Karpas-422 (cell line): ENCODE measurements around the gene PMVK. TPM values are rescaled to one million over a fixed set of nuclear protein-coding genes. Genes with fewer than 3 reads are reported as not detected.
A peak's percentile ranks its signal among the peaks of the same experiment; 100 is the strongest.

Experiments
- DNase-seq: peaks from one replicate; pipeline ENCODE4 v3.0.0-alpha.2; 2015
- H2AFZ ChIP-seq: fragments of 200-600 bp; sonication (generic); 2 replicates; pipeline ENCODE4 v1.6.1; 2014; ENCODE audit warnings: antibody characterized with exemption, low read length, mixed read lengths
- H3K27ac ChIP-seq: fragments of 200-600 bp; sonication (generic); 2 replicates; pipeline ENCODE4 v1.5.1; 2014; ENCODE audit warnings: mild to moderate bottlenecking, low read length, moderate library complexity
- H3K27me3 ChIP-seq: fragments of 200-600 bp; sonication (generic); 2 replicates; pipeline ENCODE4 v1.6.1; 2014; ENCODE audit warnings: low read length, mixed read lengths
- H3K36me3 ChIP-seq: fragments of 200-600 bp; sonication (generic); 2 replicates; pipeline ENCODE4 v1.6.1; 2014; ENCODE audit warnings: low read length, mixed read lengths; ENCODE audit not compliant: insufficient read depth
- H3K4me1 ChIP-seq: fragments of 200-600 bp; sonication (generic); 2 replicates; pipeline ENCODE4 v1.6.1; 2014; ENCODE audit warnings: mild to moderate bottlenecking, low read length, mixed read lengths
- H3K4me2 ChIP-seq: fragments of 200-600 bp; sonication (generic); 2 replicates; pipeline ENCODE4 v1.6.1; 2014; ENCODE audit warnings: low read length, low read depth, mild to moderate bottlenecking; ENCODE audit not compliant: poor library complexity, severe bottlenecking
- H3K4me3 ChIP-seq: fragments of 200-600 bp; sonication (generic); 2 replicates; pipeline ENCODE4 v1.5.1; 2014; ENCODE audit warnings: mild to moderate bottlenecking, antibody characterized with exemption, low read length, mixed read lengths
- H3K79me2 ChIP-seq: fragments of 200-600 bp; sonication (generic); 2 replicates; pipeline ENCODE4 v1.6.1; 2014; ENCODE audit warnings: mild to moderate bottlenecking, low read length, mixed read lengths
- H3K9ac ChIP-seq: fragments of 200-600 bp; sonication (generic); 2 replicates; pipeline ENCODE4 v1.6.0; 2014; ENCODE audit warnings: low read length
- H3K9me2 ChIP-seq: fragments of 200-600 bp; sonication (generic), shearing (Covaris generic); replicated peaks from 2 replicates; pipeline ENCODE4 v1.6.0; 2014; ENCODE audit warnings: mild to moderate bottlenecking, low read length, moderate library complexity; ENCODE audit not compliant: insufficient read depth
- H3K9me3 ChIP-seq: fragments of 300-700, 200-600 bp; sonication (generic); 2 replicates; pipeline ENCODE4 v1.6.1; 2014; ENCODE audit warnings: low read length, mixed read lengths
- H4K20me1 ChIP-seq: fragments of 200-600 bp; sonication (generic); 2 replicates; pipeline ENCODE4 v1.6.1; 2014; ENCODE audit warnings: mild to moderate bottlenecking, antibody characterized with exemption, low read length, low read depth; ENCODE audit not compliant: insufficient read depth
- total RNA-seq: library from RNA; depleted of rRNA; stranded (reverse); fragments of >200 nt; shearing (Covaris generic); gene quantifications from 2 replicates; pipeline ENCODE4 v1.2.3, GENCODE V29; 2014; ENCODE audit warnings: low replicate concordance

Gene PMVK
- total RNA-seq, 1 experiment from 2014 or later: 11.1 TPM

DNA sequence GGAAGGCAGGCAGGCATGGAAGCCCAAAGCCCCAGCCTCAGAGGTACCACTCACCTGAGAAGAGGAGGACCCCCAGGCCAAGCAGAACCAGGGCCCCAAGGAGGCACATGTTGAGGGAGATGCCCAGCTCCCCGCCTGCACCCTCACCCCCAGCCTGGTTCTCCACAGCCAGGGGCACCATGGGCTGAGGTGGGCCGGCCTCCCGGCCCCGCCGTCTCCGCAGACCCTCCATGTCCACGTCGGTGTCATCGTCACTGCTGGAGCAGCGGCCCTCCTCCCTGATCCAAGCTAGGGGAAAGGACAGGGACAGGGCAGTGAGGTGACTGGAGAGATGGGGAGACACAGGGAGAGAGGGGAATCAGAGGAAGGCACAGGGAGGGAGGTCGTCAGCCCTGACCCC is 11.6 kb upstream of the PMVK start:
- Histone ChIP-seq H3K9me2 (no peaks in the 10 kb centered on the region), H3K36me3 (0 out of 2 replicates have a peak, but pooled peaks cover 3% of the 10 kb centered on the region), H2AFZ (no peak overlapping the region), H4K20me1 (no peaks in the 10 kb centered on the region), H3K9me3 (no peaks in the 10 kb centered on the region), H3K9ac (no peak overlapping the region), H3K79me2 (peaks cover 16% of the 10 kb centered on the region; the same call in 1 of the 2 replicates), H3K4me1 (peaks cover 58% of the 10 kb centered on the region), H3K4me3 (no peak overlapping the region), H3K27me3 (no peaks in the 10 kb centered on the region), H3K27ac (0 out of 2 replicates have a peak overlapping the region, but pooled peaks have one; percentile 1), H3K4me2 (no peak overlapping the region)
- DNase-seq: no peak

DNA sequence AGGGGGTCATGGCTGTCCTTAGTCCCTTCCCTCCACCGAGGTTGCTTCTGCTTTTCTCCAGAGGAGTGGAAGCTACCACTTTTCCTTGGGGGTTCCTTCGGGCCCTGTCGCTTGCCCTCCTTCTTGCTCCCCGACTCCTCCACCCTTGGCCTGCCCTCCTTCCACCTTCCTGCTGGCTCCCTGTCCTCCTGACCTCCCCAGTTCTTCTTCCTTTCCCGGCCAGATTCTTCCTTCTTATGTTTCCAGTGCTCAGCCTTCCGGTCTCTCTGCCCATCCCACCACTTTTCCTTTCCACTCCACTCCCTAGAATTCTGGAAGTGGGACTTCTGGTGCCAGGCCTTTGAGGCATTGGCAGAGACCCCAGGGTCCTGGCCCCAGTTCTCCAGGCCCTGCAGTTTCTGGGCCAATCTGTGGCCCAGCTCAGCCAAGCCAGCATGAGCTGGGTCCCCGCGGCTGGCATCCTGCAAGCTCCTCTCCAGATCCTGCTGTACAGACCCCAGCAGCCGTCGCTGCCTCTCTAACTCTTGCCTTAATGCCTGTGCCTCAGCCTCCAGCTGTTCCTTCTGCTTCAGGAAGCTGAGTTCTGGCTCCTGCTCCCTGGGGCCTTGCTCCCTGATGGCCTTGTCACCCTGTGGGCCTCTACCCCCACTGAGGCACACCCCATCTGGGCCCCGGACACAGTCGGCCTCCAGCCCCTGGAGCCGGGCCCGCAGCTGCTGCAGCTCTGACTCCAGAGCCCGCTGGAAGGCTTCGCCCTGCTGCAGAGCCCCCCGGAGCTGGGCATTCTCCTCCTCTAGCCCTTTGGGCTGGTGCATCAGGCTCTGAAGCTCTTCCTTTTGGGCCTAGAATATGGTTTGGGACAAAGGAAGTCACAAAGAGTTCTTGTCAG is 9.7 kb upstream of the PMVK start:
- Histone ChIP-seq H3K9me3 (no peaks in the 10 kb centered on the region), H3K9me2 (no peaks in the 10 kb centered on the region), H2AFZ (no peak overlapping the region), H3K36me3 (0 out of 2 replicates have a peak, but pooled peaks cover 3% of the 10 kb centered on the region), H3K4me2 (no peak overlapping the region), H3K4me3 (no peak overlapping the region), H3K27me3 (no peaks in the 10 kb centered on the region), H3K27ac (peak overlapping the region; percentile 98; the same call in 1 of the 2 replicates), H3K79me2 (peaks cover 18% of the 10 kb centered on the region), H4K20me1 (no peaks in the 10 kb centered on the region), H3K4me1 (peaks cover 58% of the 10 kb centered on the region), H3K9ac (peak overlapping the region; percentile 97)
- DNase-seq: no peak

DNA sequence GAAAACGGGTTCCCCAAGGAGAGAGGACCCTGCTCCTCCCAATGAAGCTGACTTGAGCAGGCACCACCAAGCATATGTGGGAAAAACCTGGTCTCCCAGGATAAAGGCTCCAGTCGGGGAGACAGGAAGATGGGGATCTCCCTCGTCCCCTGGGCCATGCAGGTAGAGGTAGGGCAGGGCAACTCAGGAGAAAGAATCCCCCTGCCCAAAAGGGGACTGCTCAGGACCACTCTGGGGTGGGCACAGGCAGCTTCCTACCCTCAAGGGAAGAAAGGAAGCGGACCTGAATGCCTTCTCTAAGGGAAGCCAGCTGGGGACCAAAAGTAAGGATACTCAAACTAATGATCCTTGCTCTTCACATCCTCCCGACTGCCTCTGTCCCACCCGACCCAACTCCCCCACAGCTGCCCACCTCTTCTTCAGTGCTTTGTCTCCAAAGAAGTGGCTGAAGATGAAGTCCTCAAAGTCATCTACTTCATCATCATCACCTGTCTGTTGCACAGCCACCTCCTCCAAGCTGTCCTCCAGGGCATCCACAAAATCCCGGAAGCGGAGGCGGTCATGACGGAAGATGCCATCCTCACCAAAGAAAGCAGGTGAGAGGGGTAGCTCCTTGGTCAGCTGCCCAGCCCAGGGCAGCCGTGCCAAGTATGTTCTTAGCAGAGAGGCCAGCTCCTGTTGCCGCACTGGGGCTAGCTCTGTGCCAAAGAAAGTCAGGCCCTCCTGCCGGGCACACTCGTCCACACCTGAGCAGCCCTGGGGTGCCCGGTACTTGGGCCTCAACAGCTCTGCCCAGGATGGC is 8.8 kb upstream of the PMVK start:
- no peak for DNase-seq
- peak overlapping the region; percentile 97 for H3K9ac ChIP-seq
- peak overlapping the region; percentile 95 for H3K4me2 ChIP-seq
- H3K4me1 ChIP-seq: peaks cover 59% of the 10 kb centered on the region
- no peak overlapping the region for H2AFZ ChIP-seq
- no peaks in the 10 kb centered on the region for H3K9me3 ChIP-seq
- peaks cover 21% of the 10 kb centered on the region for H3K79me2 ChIP-seq
- H3K4me3 ChIP-seq: peak overlapping the region; percentile 75
- H3K27me3 ChIP-seq: no peaks in the 10 kb centered on the region
- peak overlapping the region; percentile 98 for H3K27ac ChIP-seq
- H4K20me1 ChIP-seq: no peaks in the 10 kb centered on the region
- no peaks in the 10 kb centered on the region for H3K9me2 ChIP-seq
- no peaks in the 10 kb centered on the region for H3K36me3 ChIP-seq

GRCh38 chr1:154944401-154945159 is 8.1 kb upstream of the PMVK start:
- Histone ChIP-seq H3K27me3 (no peaks in the 10 kb centered on the region), H3K27ac (peak overlapping the region; percentile 98), H3K9me3 (no peaks in the 10 kb centered on the region), H3K4me2 (peak overlapping the region; percentile 95), H4K20me1 (no peaks in the 10 kb centered on the region), H3K79me2 (peaks cover 26% of the 10 kb centered on the region), H3K9me2 (no peaks in the 10 kb centered on the region), H3K9ac (peak overlapping the region; percentile 97), H3K4me1 (peaks cover 66% of the 10 kb centered on the region), H3K36me3 (no peaks in the 10 kb centered on the region), H2AFZ (no peak overlapping the region), H3K4me3 (peak overlapping the region; percentile 75)
- peak; percentile 81 for DNase-seq

DNA sequence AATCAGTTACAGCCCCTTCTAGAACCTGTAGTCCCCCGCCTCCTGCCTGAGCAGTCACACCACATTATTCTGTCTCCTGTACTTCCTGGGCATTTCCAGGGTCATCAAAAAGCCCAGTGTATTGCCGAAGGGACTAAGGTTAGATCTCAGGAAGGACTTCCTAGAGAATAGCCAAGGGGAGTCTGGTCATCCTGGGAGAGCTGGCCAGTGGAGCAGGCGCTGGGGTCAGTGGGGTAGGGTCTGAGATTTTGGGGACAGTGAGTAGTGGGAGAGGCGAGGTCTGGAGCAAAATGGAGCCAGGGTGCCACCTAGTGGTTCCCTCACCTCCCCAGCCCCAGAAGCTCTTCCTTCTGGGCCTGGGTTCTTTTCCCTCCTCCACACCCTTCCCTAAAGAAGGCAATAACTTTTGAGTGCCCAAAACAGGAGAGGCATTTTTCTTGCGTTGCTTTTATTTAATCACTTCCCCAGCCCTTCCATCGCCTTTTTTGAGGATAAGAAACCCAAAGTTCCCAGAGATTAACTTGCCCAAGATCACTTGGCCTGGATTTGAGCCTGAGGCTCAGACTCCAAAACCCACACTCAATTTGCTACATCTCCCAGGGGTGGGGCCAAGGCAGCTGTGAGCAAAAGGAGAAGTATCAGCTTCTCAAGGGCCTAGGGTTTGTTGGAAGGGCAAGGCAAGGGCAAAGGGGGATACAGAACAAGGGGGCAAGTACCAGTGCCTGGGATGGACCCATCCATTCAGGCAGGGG is 7.3 kb upstream of the PMVK start:
- Histone ChIP-seq H3K4me3 (peak overlapping the region; percentile 75), H3K79me2 (peaks cover 26% of the 10 kb centered on the region), H3K36me3 (no peaks in the 10 kb centered on the region), H3K9me3 (no peaks in the 10 kb centered on the region), H3K4me2 (peak overlapping the region; percentile 95), H3K9ac (peak overlapping the region; percentile 97), H3K27ac (peak overlapping the region; percentile 98), H3K27me3 (no peaks in the 10 kb centered on the region), H2AFZ (no peak overlapping the region), H3K4me1 (peaks cover 70% of the 10 kb centered on the region), H4K20me1 (no peaks in the 10 kb centered on the region), H3K9me2 (no peaks in the 10 kb centered on the region)
- DNase-seq: peak; percentile 93

DNA sequence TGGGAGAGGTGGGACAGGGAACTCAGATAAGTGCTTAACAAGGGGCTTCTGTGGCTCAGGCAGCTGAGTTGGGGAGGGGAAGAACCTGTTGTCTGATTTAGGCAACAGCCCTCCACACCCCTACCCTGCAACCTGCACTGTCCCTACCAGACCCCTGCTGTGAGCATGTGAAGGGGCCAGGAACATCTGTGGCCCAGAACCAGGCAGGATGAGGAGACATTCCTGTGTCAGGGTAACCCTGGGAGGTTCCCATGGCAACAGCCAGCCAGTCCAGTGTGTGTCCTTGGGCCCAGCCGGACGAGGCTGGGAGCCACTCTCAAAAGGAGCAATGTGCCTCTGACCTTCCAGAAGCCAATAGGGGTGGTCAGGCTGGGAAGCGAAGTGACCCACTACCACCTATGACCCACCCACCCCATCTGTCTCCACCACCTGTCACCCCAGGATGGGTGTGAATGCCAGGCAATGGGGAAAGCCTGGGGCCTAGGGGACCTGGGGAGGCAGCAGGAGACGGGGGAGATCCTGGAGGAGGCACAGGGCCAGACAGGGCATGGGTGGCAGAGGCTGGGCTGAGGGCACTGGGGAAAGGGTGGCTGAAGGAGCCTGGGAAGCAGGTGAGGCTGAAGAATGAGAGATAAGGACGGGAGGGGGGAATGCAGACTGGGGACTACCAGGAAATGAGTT is 5.0 kb upstream of the PMVK start:
- H3K27ac ChIP-seq: peak overlapping the region; percentile 98
- peak; percentile 62 for DNase-seq
- peaks cover 86% of the 10 kb centered on the region for H3K4me1 ChIP-seq
- H3K4me2 ChIP-seq: peak overlapping the region; percentile 95
- peak overlapping the region; percentile 97 for H3K9ac ChIP-seq
- H2AFZ ChIP-seq: no peak overlapping the region
- no peaks in the 10 kb centered on the region for H4K20me1 ChIP-seq
- peak overlapping the region; percentile 75 for H3K4me3 ChIP-seq
- no peaks in the 10 kb centered on the region for H3K9me3 ChIP-seq
- H3K9me2 ChIP-seq: no peaks in the 10 kb centered on the region
- no peaks in the 10 kb centered on the region for H3K36me3 ChIP-seq
- H3K27me3 ChIP-seq: no peaks in the 10 kb centered on the region
- peaks cover 26% of the 10 kb centered on the region for H3K79me2 ChIP-seq

- peak overlapping the region; percentile 95 for H3K4me2 ChIP-seq
- peaks cover 33% of the 10 kb centered on the region for H3K79me2 ChIP-seq
- peaks cover 88% of the 10 kb centered on the region for H3K4me1 ChIP-seq
- H3K27me3 ChIP-seq: no peaks in the 10 kb centered on the region
- H4K20me1 ChIP-seq: no peaks in the 10 kb centered on the region
- H3K4me3 ChIP-seq: peak overlapping the region; percentile 75
- H2AFZ ChIP-seq: no peak overlapping the region
- no peaks in the 10 kb centered on the region for H3K9me2 ChIP-seq
- H3K36me3 ChIP-seq: no peaks in the 10 kb centered on the region
- DNase-seq: peak; percentile 66
- peak overlapping the region; percentile 97 for H3K9ac ChIP-seq
- H3K27ac ChIP-seq: peak overlapping the region; percentile 98
- no peaks in the 10 kb centered on the region for H3K9me3 ChIP-seq
Observed at GRCh38 chr1:154940651-154941194, 4.2 kb upstream of the PMVK start.
